Neural progenitor cell (in vitro differentiated cells): Measurements from ENCODE around the gene GMDS. TPM values are rescaled to one million over a fixed set of nuclear protein-coding genes. Genes with fewer than 3 reads are reported as not detected.
A peak's percentile ranks its signal among the peaks of the same experiment; 100 is the strongest.

Experiments
- DNase-seq: peaks from one replicate; pipeline ENCODE4 v3.0.0-alpha.2; 2016; ENCODE audit warnings: low spot score
- H2AFZ ChIP-seq: fragments of 200-600 bp; sonication (generic); replicated peaks from 2 replicates; pipeline ENCODE4 v1.6.1; 2016; ENCODE audit warnings: antibody characterized with exemption
- H3F3A ChIP-seq: fragments of 200-600 bp; sonication (generic); 2 replicates; pipeline ENCODE4 v1.6.1; 2016; ENCODE audit warnings: antibody characterized with exemption, low read depth
- H3K27ac ChIP-seq: fragments of 200-600 bp; sonication (generic); 2 replicates; pipeline ENCODE4 v1.5.1; 2016; ENCODE audit warnings: mild to moderate bottlenecking
- H3K27me3 ChIP-seq: fragments of 200-600 bp; sonication (generic); 2 replicates; pipeline ENCODE4 v1.6.1; 2016; ENCODE audit warnings: mild to moderate bottlenecking, moderate library complexity
- H3K36me3 ChIP-seq: fragments of 200-600 bp; sonication (generic); 2 replicates; pipeline ENCODE4 v1.5.1; 2016
- H3K4me1 ChIP-seq: fragments of 200-600 bp; sonication (generic); 2 replicates; pipeline ENCODE4 v1.6.1; 2016; ENCODE audit warnings: mixed run types
- H3K4me2 ChIP-seq: fragments of 200-600 bp; sonication (generic); 2 replicates; pipeline ENCODE4 v1.6.1; 2016
- H3K4me3 ChIP-seq: fragments of 200-600 bp; sonication (generic); 2 replicates; pipeline ENCODE4 v1.5.1; 2016
- H3K79me2 ChIP-seq: fragments of 200-600 bp; sonication (generic); 2 replicates; pipeline ENCODE4 v1.6.1; 2016; ENCODE audit warnings: low read depth
- H3K9ac ChIP-seq: fragments of 200-600 bp; sonication (generic); 2 replicates; pipeline ENCODE4 v1.6.1; 2016
- H3K9me3 ChIP-seq: fragments of 200-600 bp; sonication (generic); 2 replicates; pipeline ENCODE4 v1.5.1; 2016; ENCODE audit warnings: low read depth
- H4K20me1 ChIP-seq: fragments of 200-600 bp; sonication (generic); 2 replicates; pipeline ENCODE4 v1.6.1; 2016; ENCODE audit warnings: low read depth
- H3K27ac Mint-ChIP-seq: 3 replicates; pipeline ENCODE4 v1.8.0; 2021; ENCODE audit warnings: mixed read lengths
- H3K27me3 Mint-ChIP-seq: 2 replicates; pipeline ENCODE4 v1.8.0; 2022; ENCODE audit warnings: low read depth, mild to moderate bottlenecking, inconsistent platforms, moderate library complexity, mixed read lengths; ENCODE audit not compliant: insufficient read depth
- H3K36me3 Mint-ChIP-seq: 3 replicates; pipeline ENCODE4 v1.8.0; 2021; ENCODE audit warnings: mixed read lengths
- H3K4me1 Mint-ChIP-seq: 3 replicates; pipeline ENCODE4 v1.8.0; 2021; ENCODE audit warnings: mixed read lengths
- H3K4me3 Mint-ChIP-seq: 3 replicates; pipeline ENCODE4 v1.8.0; 2021; ENCODE audit warnings: mild to moderate bottlenecking, moderate library complexity, mixed read lengths
- H3K9me3 Mint-ChIP-seq: 3 replicates; pipeline ENCODE4 v1.8.0; 2020; ENCODE audit warnings: mixed read lengths
- EZH2 ChIP-seq: fragments of 200-600 bp; sonication (generic); IDR thresholded peaks from 2 replicates; pipeline ENCODE4 v1.6.1; 2017; ENCODE audit warnings: antibody characterized with exemption, mild to moderate bottlenecking, moderate library complexity
- EZH2phosphoT487 ChIP-seq: fragments of 200-600 bp; sonication (generic); IDR thresholded peaks from 2 replicates; pipeline ENCODE4 v1.6.1; 2017; ENCODE audit warnings: antibody characterized with exemption
- total RNA-seq: library from RNA; depleted of rRNA; stranded (reverse); fragments of >200 nt; gene quantifications from 2 replicates; pipeline ENCODE4 v1.2.3, GENCODE V29; 2015; ENCODE audit warnings: low replicate concordance
- TF ChIP-seq, protein P1 (sequence below): fragments of 200-600 bp; sonication (generic); IDR thresholded peaks from 2 replicates; pipeline ENCODE4 v1.5.1; 2017; ENCODE audit warnings: antibody characterized with exemption, mild to moderate bottlenecking

The GMDS gene
- total RNA-seq, 1 donor from 2014 or later = 22.6 TPM

DNA sequence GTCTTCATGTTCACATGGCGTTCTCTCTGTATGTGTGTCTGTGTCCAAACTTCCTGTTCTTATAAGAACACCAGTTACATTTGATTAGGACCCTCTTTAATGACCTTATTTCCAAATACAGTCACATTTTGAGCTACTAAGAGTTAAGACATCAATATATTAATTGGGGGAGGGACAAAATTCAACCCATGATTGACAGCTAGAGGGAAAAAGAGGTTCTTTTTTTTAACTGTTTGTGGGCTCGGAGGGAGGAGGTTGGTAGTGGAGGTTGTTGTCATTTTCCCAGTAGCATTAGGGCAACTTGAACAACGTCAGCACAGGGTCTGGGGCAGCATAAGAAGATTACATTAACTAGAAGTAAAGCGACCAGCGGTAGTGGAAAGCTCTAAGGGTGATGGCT lies 2.3 kb upstream of the GMDS start:
- DNase-seq = no peak
- Mint-ChIP-seq H3K27me3 (peaks cover 14% of the 10 kb centered on the region), H3K4me3 (no peak overlapping the region), H3K36me3 (peaks cover 6% of the 10 kb centered on the region), H3K27ac (no peak overlapping the region), H3K9me3 (no peaks in the 10 kb centered on the region), H3K4me1 (peaks cover 27% of the 10 kb centered on the region)
- no peak overlapping the region for H3K4me3 ChIP-seq
- H3K9me3 ChIP-seq = no peaks in the 10 kb centered on the region
- no peak overlapping the region for H3K9ac ChIP-seq
- peaks cover 3% of the 10 kb centered on the region for H3K4me1 ChIP-seq
- no peaks in the 10 kb centered on the region for H4K20me1 ChIP-seq
- H2AFZ ChIP-seq = no peak overlapping the region
- peaks cover 17% of the 10 kb centered on the region for H3K27me3 ChIP-seq
- no peak for TF ChIP-seq EZH2phosphoT487
- TF ChIP-seq, protein P1, sequence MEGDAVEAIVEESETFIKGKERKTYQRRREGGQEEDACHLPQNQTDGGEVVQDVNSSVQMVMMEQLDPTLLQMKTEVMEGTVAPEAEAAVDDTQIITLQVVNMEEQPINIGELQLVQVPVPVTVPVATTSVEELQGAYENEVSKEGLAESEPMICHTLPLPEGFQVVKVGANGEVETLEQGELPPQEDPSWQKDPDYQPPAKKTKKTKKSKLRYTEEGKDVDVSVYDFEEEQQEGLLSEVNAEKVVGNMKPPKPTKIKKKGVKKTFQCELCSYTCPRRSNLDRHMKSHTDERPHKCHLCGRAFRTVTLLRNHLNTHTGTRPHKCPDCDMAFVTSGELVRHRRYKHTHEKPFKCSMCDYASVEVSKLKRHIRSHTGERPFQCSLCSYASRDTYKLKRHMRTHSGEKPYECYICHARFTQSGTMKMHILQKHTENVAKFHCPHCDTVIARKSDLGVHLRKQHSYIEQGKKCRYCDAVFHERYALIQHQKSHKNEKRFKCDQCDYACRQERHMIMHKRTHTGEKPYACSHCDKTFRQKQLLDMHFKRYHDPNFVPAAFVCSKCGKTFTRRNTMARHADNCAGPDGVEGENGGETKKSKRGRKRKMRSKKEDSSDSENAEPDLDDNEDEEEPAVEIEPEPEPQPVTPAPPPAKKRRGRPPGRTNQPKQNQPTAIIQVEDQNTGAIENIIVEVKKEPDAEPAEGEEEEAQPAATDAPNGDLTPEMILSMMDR = no peak
- no peak for TF ChIP-seq EZH2
- no peak overlapping the region for H3K27ac ChIP-seq
- H3K36me3 ChIP-seq = no peaks in the 10 kb centered on the region
- H3K4me2 ChIP-seq = no peak overlapping the region
- peaks cover 14% of the 10 kb centered on the region for H3K79me2 ChIP-seq
- H3F3A ChIP-seq = peaks cover 4% of the 10 kb centered on the region

DNA sequence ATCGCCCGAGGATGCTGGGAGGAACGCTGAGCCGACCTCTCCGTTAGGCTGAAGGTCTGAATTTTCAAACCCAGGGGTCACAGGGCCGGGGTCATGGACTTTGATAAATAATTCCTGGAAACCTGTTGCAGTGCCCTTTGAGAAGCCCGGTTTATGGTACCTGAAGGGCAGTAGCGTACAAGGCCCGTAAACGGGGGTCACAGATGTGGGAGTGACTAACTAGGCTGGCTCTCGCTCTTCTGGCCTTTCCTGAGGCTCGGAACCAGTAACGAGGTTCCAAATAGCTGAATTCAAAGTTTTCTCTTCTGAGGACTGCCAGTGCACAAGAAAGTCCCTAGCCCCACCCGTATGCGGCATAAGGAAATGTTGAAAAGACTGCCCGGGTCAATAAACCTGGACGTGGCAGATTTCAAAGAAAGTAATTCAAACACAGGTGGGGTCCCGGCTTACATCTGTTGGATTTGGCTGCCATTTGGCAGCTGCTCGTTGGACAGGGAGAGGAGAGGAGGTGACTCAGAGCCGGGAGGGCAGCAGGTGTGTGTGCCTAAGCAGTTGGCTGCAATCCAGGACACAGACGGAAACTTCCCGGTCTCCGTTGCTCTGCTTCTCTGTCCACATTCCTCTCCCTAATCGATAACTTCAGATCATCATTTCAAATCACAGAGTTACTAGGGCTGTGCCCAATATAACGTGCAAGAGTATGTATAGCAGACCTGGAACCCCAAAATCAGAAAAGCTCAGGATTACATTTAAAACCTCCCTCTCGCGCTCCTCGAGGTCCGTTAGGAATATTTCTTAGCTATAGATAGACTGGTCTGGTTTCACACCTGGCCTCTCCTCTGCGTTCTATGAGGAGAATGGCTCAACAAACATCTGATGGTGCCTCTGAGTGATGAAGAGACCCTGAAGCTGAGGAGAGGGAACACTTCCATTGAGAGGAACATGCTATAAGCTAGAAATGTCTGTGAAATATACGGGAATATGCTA lies 765 bp upstream of the GMDS start:
- H3K27ac ChIP-seq = no peak overlapping the region
- H3K4me1 Mint-ChIP-seq = peaks cover 27% of the 10 kb centered on the region

DNA sequence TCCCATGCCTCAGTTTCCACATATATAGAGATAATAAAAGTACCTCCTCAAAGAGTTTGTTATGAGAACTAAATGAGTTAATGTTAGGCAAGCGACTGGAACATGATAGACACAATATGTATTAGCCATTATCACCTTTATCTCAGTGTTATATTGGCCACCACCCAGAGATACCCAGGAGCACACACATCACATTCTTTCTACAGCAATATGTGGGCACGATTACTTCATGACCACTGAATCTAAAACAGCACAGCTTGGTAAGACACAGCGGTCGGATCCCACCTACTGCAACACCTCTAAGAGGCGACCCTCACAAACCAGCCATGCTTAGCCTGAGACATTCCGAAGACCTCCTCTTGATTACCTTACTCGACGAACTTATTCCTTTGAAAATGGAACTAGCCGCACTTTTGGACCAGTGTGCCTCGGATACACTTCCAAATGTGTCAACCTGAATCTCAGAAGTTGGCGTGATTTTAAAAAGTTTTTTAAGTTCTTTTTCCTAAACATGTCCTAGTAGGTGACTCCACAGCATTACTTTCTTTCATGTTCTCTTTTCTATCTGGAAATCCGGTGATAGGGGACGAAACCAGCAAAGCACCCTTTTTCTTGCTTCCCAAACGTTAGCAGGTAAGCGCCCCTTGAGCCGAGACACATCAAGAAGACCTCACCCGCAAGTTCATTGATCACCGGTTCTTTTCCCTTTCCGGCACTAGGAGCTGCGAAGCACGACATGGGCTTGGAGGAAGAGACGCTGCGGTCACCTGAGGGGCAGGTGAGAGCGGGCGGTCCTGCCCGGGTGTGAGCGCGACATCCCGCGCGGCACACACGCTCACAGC lies 923 bp downstream of the GMDS start:
- H3K79me2 ChIP-seq = peaks cover 14% of the 10 kb centered on the region
- no peaks in the 10 kb centered on the region for H3K9me3 Mint-ChIP-seq

More for the DNA sequence above, 765 bp upstream of the GMDS start:
- peaks cover 14% of the 10 kb centered on the region for H3K79me2 ChIP-seq
- H2AFZ ChIP-seq = peak overlapping the region; percentile 99
- no peaks in the 10 kb centered on the region for H4K20me1 ChIP-seq
- Mint-ChIP-seq H3K27me3 (peaks cover 14% of the 10 kb centered on the region), H3K4me3 (peak overlapping the region; percentile 94), H3K27ac (peak overlapping the region; percentile 65), H3K9me3 (no peaks in the 10 kb centered on the region), H3K36me3 (peaks cover 4% of the 10 kb centered on the region)
- no peaks in the 10 kb centered on the region for H3K36me3 ChIP-seq
- peak; percentile 63 for DNase-seq
- peaks cover 17% of the 10 kb centered on the region for H3K27me3 ChIP-seq
- no peaks in the 10 kb centered on the region for H3K9me3 ChIP-seq
- H3F3A ChIP-seq = peaks cover 4% of the 10 kb centered on the region
- H3K9ac ChIP-seq = peak overlapping the region; percentile 50
- peak overlapping the region; percentile 96 for H3K4me2 ChIP-seq
- H3K4me3 ChIP-seq = peak overlapping the region; percentile 73
- no peak for TF ChIP-seq EZH2phosphoT487
- TF ChIP-seq, protein P1 = no peak
- TF ChIP-seq EZH2 = peak; percentile 28
- H3K4me1 ChIP-seq = peaks cover 6% of the 10 kb centered on the region

More for the DNA sequence above, 923 bp downstream of the GMDS start:
- peaks cover 17% of the 10 kb centered on the region for H3K27me3 ChIP-seq
- no peaks in the 10 kb centered on the region for H3K36me3 ChIP-seq
- H3K27ac ChIP-seq = no peak overlapping the region
- peaks cover 4% of the 10 kb centered on the region for H3F3A ChIP-seq
- no peaks in the 10 kb centered on the region for H4K20me1 ChIP-seq
- no peak for DNase-seq
- peaks cover 24% of the 10 kb centered on the region for H3K4me1 Mint-ChIP-seq
- H3K4me3 Mint-ChIP-seq = peak overlapping the region; percentile 90
- no peaks in the 10 kb centered on the region for H3K9me3 ChIP-seq
- H3K4me1 ChIP-seq = peaks cover 6% of the 10 kb centered on the region
- no peak overlapping the region for H3K27ac Mint-ChIP-seq
- H3K27me3 Mint-ChIP-seq = peaks cover 14% of the 10 kb centered on the region
- H3K36me3 Mint-ChIP-seq = peaks cover 2% of the 10 kb centered on the region
- no peak overlapping the region for H3K9ac ChIP-seq
- H3K4me3 ChIP-seq = peak overlapping the region; percentile 73
- no peak for TF ChIP-seq EZH2phosphoT487
- TF ChIP-seq EZH2 = no peak
- TF ChIP-seq, protein P1 = no peak
- H3K4me2 ChIP-seq = peak overlapping the region; percentile 88
- H2AFZ ChIP-seq = peak overlapping the region; percentile 77
